Esophagus muscularis mucosa (tissue), 4 donors: Measurements from ENCODE around the gene INSM1. TPM values are rescaled to one million over a fixed set of nuclear protein-coding genes. Genes with fewer than 3 reads are reported as not detected.

Experiments used
- DNase-seq: peaks from one replicate; pipeline ENCODE4 v3.0.0-alpha.2; 2017; ENCODE audit errors: extremely low spot score
- H3K27ac ChIP-seq, 4 donors: fragments of 200-600 bp; sonication (generic); replicated peaks in 1 of 4; 1 replicate in 3 of 4; 2 replicates in 1 of 4; pipeline ENCODE4 v1.5.1; 2016 to 2019; ENCODE audit warnings: mild to moderate bottlenecking in 1 of 4
- H3K27me3 ChIP-seq, 4 donors: fragments of 200-600 bp; sonication (generic); one replicate each; pipeline versions ENCODE4 v1.5.1 to v1.6.0; 2016 to 2019
- H3K36me3 ChIP-seq, 4 donors: fragments of 200-600 bp; sonication (generic); one replicate each; pipeline ENCODE4 v1.5.1; 2016 to 2019
- H3K4me1 ChIP-seq, 4 donors: fragments of 200-600 bp; sonication (generic); one replicate each; pipeline ENCODE4 v1.5.1; 2016 to 2019
- H3K4me3 ChIP-seq, 4 donors: fragments of 200-600 bp; sonication (generic); 1 replicate in 2 of 4; 2 replicates in 2 of 4; pipeline ENCODE4 v1.5.1; 2016 to 2019; ENCODE audit warnings: mild to moderate bottlenecking in 4 of 4, moderate library complexity in 1 of 4
- H3K9me3 ChIP-seq, 4 donors: fragments of 200-600 bp; sonication (generic); 1 replicate in 3 of 4; 2 replicates in 1 of 4; pipeline ENCODE4 v1.5.1; 2016 to 2019
- EP300 ChIP-seq: sonication (generic); formaldehyde crosslinking; IDR thresholded peaks from one replicate; pipeline ENCODE4 v1.6.1; 2017; ENCODE audit warnings: antibody characterized with exemption
- POLR2A ChIP-seq: fragments of 450-650 bp; IDR thresholded peaks from one replicate; pipeline ENCODE4 v1.6.1; 2017; ENCODE audit warnings: antibody characterized with exemption, moderate library complexity, mild to moderate bottlenecking, low read depth
- POLR2AphosphoS5 ChIP-seq, 2 donors: sonication (generic); formaldehyde crosslinking; IDR thresholded peaks; one replicate each; pipeline ENCODE4 v1.6.1; 2017; ENCODE audit warnings: antibody characterized with exemption in 2 of 2
- WGBS: methylation state at CpG from one replicate; pipeline ENCODE4 v1.1.5; 2018; 5-methylcytosine and 5-hydroxymethylcytosine counted together
- intact Hi-C: fragments of 100-400 bp; cut with DNase I; formaldehyde crosslinking; loops from one replicate; pipeline ENCODE4 v1.15.1; 2023
- total RNA-seq, 4 donors: library from RNA; depleted of rRNA; stranded (reverse); fragments of >200 nt; gene quantifications; one replicate each; pipeline versions ENCODE4 v1.1.0 to v1.2.1, GENCODE V29; 2016
- TF ChIP-seq, protein P1 (sequence below), 3 experiments: fragments of 200-600 bp in 2 of 3; fragments of 450-650 bp in 1 of 3; sonication (generic) in 2 of 3; IDR thresholded peaks; one replicate each; pipeline ENCODE4 v1.5.1; 2017 to 2019; ENCODE audit warnings: antibody characterized with exemption in 3 of 3, mild to moderate bottlenecking in 2 of 3, moderate library complexity in 1 of 3

INSM1 gene
- total RNA-seq, 4 donors from 2014 or later = not detected

DNA sequence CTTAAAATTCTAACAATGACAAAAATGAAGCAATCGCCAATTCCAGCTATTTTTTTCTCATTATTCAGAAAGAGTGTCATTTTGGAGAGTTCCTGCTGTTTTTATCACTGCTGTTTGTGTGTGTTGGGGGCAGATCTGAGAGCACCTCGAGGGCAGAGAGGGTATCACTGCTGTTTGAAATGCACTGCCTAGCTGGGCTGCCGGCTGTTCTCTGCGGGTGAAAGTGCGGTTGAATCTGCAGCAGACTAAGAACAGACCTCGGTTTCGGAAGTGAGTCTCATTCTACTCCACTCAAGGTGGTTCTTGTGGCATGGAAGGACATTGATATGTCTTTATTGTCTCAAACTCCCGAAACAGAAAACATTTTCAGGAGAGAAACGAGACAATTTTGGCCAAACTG is 18.3 kb downstream of the INSM1 start:
- intact Hi-C loops = no loop called here
- Histone ChIP-seq H3K4me1 (no peaks in the 10 kb centered on the region), H3K4me3 (no peak overlapping the region), H3K27ac (no peak overlapping the region), H3K9me3 (no peaks in the 10 kb centered on the region), H3K36me3 (peaks cover 0 to 16% (median 8%) of the 10 kb centered on the region in 4 donors), H3K27me3 (peaks cover 0 to 26% (median 3%) of the 10 kb centered on the region in 4 donors)
- no peak for TF ChIP-seq POLR2AphosphoS5 (IDR thresholded peaks at IDR 0.05)
- TF ChIP-seq, protein P1, sequence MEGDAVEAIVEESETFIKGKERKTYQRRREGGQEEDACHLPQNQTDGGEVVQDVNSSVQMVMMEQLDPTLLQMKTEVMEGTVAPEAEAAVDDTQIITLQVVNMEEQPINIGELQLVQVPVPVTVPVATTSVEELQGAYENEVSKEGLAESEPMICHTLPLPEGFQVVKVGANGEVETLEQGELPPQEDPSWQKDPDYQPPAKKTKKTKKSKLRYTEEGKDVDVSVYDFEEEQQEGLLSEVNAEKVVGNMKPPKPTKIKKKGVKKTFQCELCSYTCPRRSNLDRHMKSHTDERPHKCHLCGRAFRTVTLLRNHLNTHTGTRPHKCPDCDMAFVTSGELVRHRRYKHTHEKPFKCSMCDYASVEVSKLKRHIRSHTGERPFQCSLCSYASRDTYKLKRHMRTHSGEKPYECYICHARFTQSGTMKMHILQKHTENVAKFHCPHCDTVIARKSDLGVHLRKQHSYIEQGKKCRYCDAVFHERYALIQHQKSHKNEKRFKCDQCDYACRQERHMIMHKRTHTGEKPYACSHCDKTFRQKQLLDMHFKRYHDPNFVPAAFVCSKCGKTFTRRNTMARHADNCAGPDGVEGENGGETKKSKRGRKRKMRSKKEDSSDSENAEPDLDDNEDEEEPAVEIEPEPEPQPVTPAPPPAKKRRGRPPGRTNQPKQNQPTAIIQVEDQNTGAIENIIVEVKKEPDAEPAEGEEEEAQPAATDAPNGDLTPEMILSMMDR (IDR thresholded peaks at IDR 0.05) = no peak
- TF ChIP-seq EP300 = no peak
- no peak for TF ChIP-seq POLR2A
- WGBS = 62% methylated on average over 9 of the region's 9 CpGs
- DNase-seq = no peak

DNA sequence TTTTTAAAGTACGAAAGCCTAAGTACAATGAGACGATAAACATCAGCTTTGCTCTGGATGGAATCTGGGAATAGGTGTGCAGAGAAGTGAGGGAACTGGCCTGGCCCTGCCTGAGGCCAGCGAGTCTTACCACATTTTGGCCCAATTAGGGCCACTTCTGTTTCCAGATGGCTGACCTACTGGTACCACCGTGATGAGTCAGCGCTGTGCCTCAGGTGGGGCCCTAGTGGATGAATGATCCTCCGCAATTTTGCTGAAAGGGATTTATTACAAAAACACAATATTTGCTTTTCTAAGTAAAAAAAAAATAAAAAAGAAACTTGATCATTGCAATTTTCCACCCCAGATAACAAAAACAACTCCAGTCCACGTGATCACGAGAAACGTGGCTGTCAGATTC is 22.5 kb downstream of the INSM1 start:
- Histone ChIP-seq H3K9me3 (no peaks in the 10 kb centered on the region), H3K27me3 (no peaks in the 10 kb centered on the region), H3K27ac (no peak overlapping the region), H3K4me1 (no peaks in the 10 kb centered on the region), H3K4me3 (no peak overlapping the region), H3K36me3 (peaks cover 4 to 48% (median 35%) of the 10 kb centered on the region in 4 donors)
- no peak for DNase-seq
- 95% methylated on average over 9 of the region's 9 CpGs for WGBS
- intact Hi-C loops = no loop called here
- TF ChIP-seq POLR2A (no peak), POLR2AphosphoS5 (IDR thresholded peaks at IDR 0.05) (no peak), EP300 (no peak)
- TF ChIP-seq, protein P1 (IDR thresholded peaks at IDR 0.05) = no peak

DNA sequence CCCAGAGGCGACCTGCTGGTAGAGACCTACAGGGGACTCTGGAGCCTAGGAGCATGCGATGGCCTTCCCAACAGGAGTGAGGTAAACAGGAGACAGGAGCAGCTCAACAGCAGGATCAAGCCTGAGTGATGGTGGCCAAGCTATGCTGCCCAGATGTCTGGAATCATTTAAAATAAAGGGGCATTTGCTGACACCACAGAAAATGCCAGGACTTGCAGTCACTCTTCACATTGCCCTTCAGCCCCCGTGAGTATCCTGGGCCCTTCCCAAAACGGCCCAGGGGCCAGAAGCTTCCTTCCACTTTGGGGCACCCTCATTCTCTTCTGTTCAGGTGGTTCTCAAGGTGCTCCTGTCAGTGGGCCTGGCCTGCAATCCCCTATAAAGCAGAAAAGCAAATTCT is 23.2 kb downstream of the INSM1 start:
- H3K27me3 ChIP-seq = no peaks in the 10 kb centered on the region
- no peak overlapping the region for H3K27ac ChIP-seq
- H3K36me3 ChIP-seq = peaks cover 4 to 56% (median 43%) of the 10 kb centered on the region in 4 donors
- DNase-seq = no peak
- H3K4me1 ChIP-seq = no peaks in the 10 kb centered on the region
- TF ChIP-seq POLR2AphosphoS5 (IDR thresholded peaks at IDR 0.05) = no peak
- TF ChIP-seq, protein P1 (IDR thresholded peaks at IDR 0.05) = no peak
- 89% methylated on average over 4 of the region's 4 CpGs for WGBS
- no peaks in the 10 kb centered on the region for H3K9me3 ChIP-seq
- H3K4me3 ChIP-seq = no peak overlapping the region
- intact Hi-C loops = no loop called here

DNA sequence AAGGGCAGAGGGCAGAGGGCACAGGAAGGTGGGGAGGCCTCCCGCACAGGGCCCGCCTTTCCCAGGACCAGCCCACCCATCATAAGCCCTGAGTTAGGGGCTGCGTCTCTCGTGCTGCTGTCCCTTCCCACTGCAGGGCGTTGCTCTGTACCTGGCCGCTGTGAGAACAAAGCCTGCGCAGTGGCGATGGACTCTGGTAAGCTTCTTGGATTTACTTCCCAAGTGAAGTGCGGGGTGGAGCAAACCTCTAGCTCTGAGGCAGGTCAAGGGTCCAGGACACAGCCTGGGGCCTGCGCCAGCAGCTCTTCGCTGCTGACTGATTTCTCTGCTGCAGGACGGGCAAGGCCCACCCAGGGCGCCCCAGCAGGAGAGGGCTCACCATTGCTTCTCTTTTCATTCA is 23.9 kb downstream of the INSM1 start:
- intact Hi-C loops = no loop called here
- no peak for DNase-seq
- Histone ChIP-seq H3K9me3 (no peaks in the 10 kb centered on the region), H3K4me1 (no peaks in the 10 kb centered on the region), H3K27ac (no peak overlapping the region), H3K4me3 (no peak overlapping the region), H3K36me3 (peaks cover 4 to 59% (median 47%) of the 10 kb centered on the region in 4 donors), H3K27me3 (no peaks in the 10 kb centered on the region)
- TF ChIP-seq EP300 = no peak
- TF ChIP-seq POLR2A = no peak
- TF ChIP-seq POLR2AphosphoS5 (IDR thresholded peaks at IDR 0.05) = no peak
- TF ChIP-seq, protein P1 (IDR thresholded peaks at IDR 0.05) = no peak
- 95% methylated on average over 10 of the region's 13 CpGs for WGBS
